ENCODE measurements around the gene MAML2. TPM values are rescaled to one million over a fixed set of nuclear protein-coding genes. Genes with fewer than 3 reads are reported as not detected.

The MAML2 gene
- total RNA-seq, 6 experiments from 2014 or later: 24.9 to 30.8 (median 28.3) TPM

DNA sequence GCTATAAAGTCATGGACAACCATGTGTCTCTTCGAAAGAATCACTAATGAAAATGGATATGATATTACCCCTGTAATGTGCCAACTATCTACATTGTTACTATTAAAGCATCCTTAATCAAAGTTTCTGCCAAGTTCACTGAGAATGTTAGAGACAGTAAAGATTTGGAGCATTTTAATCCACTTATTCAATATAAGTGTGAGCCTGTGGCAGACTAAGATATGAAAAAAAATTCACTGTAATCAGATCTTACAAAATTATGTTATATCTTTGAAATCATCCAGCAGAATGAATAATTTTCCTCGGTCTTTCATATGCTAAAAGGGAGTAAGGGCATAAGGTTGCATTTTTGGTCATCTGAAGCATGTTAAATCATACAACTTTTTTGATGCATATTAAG, 49.9 kb downstream of the MAML2 start:
- TF ChIP-seq, protein P1, sequence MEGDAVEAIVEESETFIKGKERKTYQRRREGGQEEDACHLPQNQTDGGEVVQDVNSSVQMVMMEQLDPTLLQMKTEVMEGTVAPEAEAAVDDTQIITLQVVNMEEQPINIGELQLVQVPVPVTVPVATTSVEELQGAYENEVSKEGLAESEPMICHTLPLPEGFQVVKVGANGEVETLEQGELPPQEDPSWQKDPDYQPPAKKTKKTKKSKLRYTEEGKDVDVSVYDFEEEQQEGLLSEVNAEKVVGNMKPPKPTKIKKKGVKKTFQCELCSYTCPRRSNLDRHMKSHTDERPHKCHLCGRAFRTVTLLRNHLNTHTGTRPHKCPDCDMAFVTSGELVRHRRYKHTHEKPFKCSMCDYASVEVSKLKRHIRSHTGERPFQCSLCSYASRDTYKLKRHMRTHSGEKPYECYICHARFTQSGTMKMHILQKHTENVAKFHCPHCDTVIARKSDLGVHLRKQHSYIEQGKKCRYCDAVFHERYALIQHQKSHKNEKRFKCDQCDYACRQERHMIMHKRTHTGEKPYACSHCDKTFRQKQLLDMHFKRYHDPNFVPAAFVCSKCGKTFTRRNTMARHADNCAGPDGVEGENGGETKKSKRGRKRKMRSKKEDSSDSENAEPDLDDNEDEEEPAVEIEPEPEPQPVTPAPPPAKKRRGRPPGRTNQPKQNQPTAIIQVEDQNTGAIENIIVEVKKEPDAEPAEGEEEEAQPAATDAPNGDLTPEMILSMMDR (IDR thresholded peaks at IDR 0.05): no peak
- H3K27ac Mint-ChIP-seq: peak overlapping the region; percentile 69

GRCh38 chr11:96292291-96293010, 50.5 kb downstream of the MAML2 start:
- no peak overlapping the region; the same call in 1 of the 2 replicates for H3K27ac Mint-ChIP-seq
- no peaks in the 10 kb centered on the region for H3K9me3 Mint-ChIP-seq
- no peaks in the 10 kb centered on the region for H3K27me3 Mint-ChIP-seq (ENCODE audit: insufficient read depth)
- peaks cover 23% of the 10 kb centered on the region for H3K36me3 Mint-ChIP-seq (ENCODE audit: low read depth)
- H3K4me1 Mint-ChIP-seq (ENCODE audit: low read depth): peaks cover 52% of the 10 kb centered on the region
- DNase-seq: no peak
- H3K4me3 Mint-ChIP-seq: no peak overlapping the region; the same call in 1 of the 2 replicates
- TF ChIP-seq, protein P1 (IDR thresholded peaks at IDR 0.05): no peak

More for the DNA sequence above, 49.9 kb downstream of the MAML2 start:
- Mint-ChIP-seq H3K4me1 (ENCODE audit: low read depth) (peaks cover 45% of the 10 kb centered on the region), H3K36me3 (ENCODE audit: low read depth) (peaks cover 18% of the 10 kb centered on the region), H3K4me3 (peak overlapping the region; percentile 41), H3K27me3 (ENCODE audit: insufficient read depth) (no peaks in the 10 kb centered on the region), H3K9me3 (no peaks in the 10 kb centered on the region)
- DNase-seq: no peak

DNA sequence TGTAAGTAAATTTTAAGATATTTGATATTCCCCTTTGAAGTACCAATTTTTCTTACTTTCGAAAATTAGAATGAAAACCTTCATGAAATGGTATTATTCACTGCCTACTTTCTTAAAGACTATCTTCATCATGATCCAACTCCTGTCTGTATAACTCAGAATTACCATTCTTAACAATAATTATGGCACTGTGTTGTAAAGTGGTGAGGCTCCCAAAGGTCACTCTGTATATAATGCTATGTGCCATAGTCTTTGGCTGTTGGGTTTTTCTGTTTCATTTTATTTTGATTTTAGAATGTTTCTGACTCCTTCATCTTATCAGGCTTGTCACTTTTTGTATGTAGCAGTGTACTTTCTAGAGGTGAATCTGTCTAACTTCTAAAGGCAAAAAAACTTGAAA, 52.4 kb downstream of the MAML2 start:
- peaks cover 31% of the 10 kb centered on the region for H3K36me3 Mint-ChIP-seq (ENCODE audit: low read depth)
- H3K27me3 Mint-ChIP-seq (ENCODE audit: insufficient read depth): no peaks in the 10 kb centered on the region
- H3K9me3 Mint-ChIP-seq: no peaks in the 10 kb centered on the region; the same call in 1 of the 2 replicates
- TF ChIP-seq, protein P1 (IDR thresholded peaks at IDR 0.05): no peak
- no peak overlapping the region for H3K4me3 Mint-ChIP-seq
- no peak for DNase-seq
- H3K4me1 Mint-ChIP-seq (ENCODE audit: low read depth): peaks cover 55% of the 10 kb centered on the region
- no peak overlapping the region for H3K27ac Mint-ChIP-seq

DNA sequence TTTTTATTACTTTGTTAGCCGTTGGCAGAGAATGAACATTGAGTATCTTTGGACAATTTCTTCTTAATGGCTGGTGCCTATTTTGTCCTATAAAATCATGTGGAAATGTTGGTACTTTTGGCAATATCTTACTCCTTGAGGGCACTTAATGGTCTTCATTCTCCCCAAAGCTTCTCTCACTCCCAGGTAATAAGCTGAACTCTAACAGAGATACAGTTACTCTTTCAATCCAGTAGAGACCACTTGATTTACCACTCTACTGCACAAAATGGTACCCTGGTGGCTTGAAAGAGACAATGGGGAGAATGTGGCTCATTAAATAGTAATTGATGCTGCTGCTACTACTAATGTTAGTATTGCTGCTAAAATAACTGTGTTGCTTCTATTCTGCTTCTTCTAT, 53.0 kb downstream of the MAML2 start:
- Mint-ChIP-seq H3K9me3 (no peaks in the 10 kb centered on the region; the same call in 1 of the 2 replicates), H3K27ac (no peak overlapping the region), H3K27me3 (ENCODE audit: insufficient read depth) (no peaks in the 10 kb centered on the region), H3K4me3 (no peak overlapping the region), H3K4me1 (ENCODE audit: low read depth) (peaks cover 54% of the 10 kb centered on the region), H3K36me3 (ENCODE audit: low read depth) (peaks cover 37% of the 10 kb centered on the region)
- TF ChIP-seq, protein P1 (IDR thresholded peaks at IDR 0.05): no peak
- no peak for DNase-seq

GRCh38 chr11:96288915-96289314, 54.1 kb downstream of the MAML2 start:
- TF ChIP-seq, protein P1 (IDR thresholded peaks at IDR 0.05): no peak
- no peak overlapping the region for H3K4me3 Mint-ChIP-seq
- no peaks in the 10 kb centered on the region for H3K27me3 Mint-ChIP-seq (ENCODE audit: insufficient read depth)
- H3K27ac Mint-ChIP-seq: no peak overlapping the region
- no peak for DNase-seq
- H3K4me1 Mint-ChIP-seq (ENCODE audit: low read depth): peaks cover 49% of the 10 kb centered on the region
- peaks cover 40% of the 10 kb centered on the region for H3K36me3 Mint-ChIP-seq (ENCODE audit: low read depth)
- no peaks in the 10 kb centered on the region; the same call in 1 of the 2 replicates for H3K9me3 Mint-ChIP-seq
